Eye (tissue), 1 donor: ENCODE results near the gene MED29.

Experiments used
- DNase-seq: peaks from one replicate; pipeline ENCODE4 v3.0.0-alpha.2; 2015

The MED29 gene, protein sequence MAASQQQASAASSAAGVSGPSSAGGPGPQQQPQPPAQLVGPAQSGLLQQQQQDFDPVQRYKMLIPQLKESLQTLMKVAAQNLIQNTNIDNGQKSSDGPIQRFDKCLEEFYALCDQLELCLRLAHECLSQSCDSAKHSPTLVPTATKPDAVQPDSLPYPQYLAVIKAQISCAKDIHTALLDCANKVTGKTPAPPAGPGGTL

GRCh38 chr19:39390751-39391437 lies at the start of gene MED29, which contains the start of gene PAF1:
TSS of gene MED29 (plus strand) at chr19:39391378. CDS start at chr19:39391423, 45 bp downstream.
TSS of gene PAF1 (minus strand) at chr19:39391106. CDS start at chr19:39390864, 242 bp downstream.
- peak; percentile 100 for DNase-seq

DNA sequence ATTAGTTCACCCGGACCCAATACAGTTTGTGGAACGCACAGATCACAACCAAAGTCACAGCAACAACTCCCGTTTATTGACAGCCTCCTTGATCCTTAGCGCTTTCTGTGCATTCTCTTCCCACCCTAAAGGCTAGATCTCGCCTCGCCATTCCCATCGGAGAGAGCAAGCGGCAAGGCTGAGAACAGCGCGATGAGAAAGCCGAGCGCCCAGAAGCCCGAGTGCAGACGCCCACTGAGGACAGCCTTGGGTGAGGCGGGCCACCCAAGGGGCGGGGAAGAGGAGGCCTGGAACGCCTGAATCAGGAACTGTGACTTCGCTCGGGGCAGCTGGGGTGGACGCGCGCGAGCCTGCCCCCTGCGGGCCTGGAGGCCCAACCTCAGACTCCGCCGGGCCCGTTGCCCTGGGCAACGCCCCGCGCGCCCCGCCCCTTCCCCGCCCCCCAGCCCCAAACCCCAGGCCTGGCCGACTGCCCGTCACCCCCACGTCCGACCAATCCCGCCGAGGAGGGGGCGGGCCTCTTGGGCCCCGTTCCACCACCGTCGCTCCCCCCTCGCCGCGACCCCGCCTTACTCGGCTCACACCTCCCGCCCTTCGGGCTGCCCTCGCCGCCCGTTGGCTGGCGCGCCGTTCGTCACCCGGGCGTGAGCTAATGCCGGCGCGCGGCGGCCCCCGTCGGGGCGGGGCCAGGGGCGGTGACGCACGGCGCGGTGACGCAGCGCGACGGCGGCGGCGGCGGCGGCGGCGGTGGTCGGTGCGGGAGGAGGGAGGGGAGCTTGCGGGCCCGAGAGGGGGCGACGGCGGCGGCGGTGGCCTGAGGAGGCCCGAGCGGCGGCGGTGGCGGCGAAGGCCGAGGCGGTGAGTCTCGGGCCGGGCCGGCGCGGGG lies 49.2 kb upstream of the MED29 start, which contains the start of gene SAMD4B:
TSS of gene SAMD4B (plus strand) at position 703 of the 886 bp plus-strand sequence. CDS start 14,473 bp downstream, outside the sequence.
- DNase-seq: peak; percentile 99

DNA sequence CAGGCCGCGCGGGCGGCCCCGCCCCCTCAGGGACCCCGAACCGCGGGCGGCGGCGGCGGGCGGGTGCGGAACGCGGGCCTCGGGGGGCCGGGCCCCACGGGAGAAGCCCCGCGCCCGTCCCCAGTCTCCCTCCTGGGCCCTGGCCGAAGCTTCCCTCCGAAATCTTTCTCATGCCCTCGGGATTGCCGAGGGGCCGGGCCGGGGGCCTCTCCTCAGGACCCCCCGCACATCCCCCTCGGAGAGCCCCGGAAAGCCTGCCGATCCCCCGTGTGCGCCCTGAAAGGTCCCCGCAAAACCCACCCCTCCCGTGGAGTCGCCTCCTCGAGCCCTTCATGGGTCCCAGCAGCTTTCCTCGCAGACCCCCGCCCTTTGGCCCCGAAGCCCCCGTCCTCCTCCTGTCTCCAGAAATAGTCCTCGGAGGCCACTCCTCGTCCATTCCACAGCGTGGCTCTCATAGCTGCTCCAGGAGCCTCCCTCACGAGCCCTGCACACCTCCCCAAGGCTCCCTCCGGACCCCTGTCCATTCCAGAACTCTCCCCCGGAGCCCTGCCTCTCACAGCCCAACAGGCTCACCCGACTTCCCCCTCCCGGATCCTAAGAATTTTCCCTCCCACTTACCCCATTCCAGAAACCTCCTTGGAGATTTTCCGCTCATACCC lies 48.4 kb upstream of the MED29 start:
- DNase-seq: peak; percentile 50

GRCh38 chr19:39345956-39346355 lies 45.2 kb upstream of the MED29 start:
- DNase-seq: no peak

GRCh38 chr19:39347332-39348164 lies 43.6 kb upstream of the MED29 start:
- no peak for DNase-seq

DNA sequence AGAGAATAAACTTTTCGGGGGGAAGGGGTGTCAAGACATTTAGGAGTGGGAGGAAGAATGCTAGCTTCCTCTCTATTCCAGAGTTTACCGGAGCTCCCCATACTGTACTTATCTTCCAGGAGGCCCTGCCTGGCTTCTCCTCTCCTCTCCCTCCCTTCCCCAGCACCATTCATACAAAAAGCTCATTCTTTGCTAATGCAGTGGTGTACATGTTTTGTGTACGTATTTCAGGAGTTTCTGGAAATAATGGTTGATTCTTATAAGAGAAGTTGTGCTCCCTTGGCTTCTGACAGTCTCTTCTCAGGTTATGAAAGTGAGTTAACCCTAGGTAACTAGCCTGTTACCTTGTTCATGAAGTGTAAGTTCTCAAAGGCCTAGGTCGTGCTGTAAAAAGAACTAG lies 41.9 kb upstream of the MED29 start:
- no peak for DNase-seq

DNA sequence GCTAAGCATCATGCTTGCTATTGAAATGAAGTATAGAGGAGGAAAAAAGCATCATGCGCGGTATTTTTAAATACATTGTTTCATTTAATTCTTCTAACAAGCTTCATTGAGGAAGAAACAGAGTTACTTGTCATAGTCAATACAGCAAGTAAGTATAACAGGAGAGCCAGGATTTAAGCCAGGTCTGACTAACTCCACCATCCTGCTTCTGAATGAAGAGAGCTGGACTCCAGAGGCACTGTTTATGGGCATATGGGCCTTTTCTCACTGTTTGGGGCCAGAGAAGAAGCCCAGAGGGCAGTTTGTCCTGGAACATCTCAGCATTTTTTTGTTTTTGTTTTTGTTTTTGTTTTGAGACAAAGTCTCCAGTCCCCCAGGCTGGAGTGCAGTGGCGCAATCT lies 41.0 kb upstream of the MED29 start:
- no peak for DNase-seq

DNA sequence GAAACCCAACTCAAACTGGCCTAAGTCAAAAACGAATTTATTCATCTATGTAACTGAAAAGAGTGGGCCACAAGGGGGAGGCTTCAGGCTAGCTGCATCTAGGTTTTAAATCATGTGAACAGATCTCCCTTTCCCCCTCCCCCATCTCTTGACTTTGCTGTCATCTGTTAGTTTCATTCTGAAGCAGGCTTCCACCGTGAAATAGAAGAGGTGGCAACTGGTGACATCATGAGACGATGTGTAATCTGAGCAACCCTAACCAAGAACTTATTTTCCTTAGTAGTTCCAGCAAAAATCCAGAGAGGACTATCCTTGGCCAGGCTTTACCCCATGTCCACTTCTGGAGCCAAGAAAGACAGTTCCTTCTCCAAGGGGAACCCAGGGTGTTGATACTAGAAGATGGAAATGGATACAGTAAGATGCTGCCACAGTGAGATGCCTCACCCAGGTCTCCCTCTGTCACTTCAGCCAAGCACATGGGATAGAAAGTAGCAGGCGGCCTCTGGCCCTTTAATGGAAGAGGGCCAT lies 39.6 kb upstream of the MED29 start:
- no peak for DNase-seq

DNA sequence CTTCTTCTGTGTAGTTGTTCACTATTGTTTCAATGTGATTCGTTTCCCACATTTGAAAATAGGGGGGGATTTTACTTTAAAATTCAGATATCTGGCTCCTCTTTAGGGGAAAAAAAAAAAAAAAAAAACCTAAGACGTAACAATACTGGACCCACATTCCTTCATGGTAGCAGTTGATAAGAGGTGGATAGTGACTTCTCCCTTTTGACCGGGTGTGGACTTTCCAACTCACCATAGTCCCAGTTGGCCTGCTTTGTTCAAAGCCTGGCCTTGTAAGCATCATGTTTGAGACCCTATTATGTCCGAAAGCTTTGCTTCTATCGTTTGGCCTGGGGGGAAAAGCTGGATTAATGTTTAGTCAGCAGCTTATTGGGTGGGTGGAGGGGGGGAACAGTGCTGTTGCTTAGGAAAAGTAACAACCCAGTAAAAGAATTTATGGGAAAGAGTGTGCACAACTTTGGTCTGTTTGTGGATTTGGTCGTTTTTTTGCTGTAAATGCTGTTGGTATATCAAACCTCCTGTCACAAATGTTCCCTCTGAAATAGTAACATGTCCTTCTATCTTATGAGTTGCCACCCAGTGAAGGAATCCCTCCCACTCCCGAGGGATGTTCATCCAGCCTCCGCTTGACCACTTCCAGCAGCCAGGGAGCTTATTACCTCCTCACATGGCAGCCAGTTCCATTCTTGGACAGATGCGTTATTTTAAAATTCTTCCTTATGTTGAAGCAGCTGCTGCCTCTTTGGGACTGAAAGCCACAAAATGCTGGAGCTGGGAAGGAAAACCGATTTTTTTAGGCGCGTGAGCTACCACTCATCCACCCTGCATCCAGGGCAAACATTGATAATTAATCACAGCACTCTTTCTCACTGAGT lies 38.6 kb upstream of the MED29 start:
- DNase-seq: no peak

DNA sequence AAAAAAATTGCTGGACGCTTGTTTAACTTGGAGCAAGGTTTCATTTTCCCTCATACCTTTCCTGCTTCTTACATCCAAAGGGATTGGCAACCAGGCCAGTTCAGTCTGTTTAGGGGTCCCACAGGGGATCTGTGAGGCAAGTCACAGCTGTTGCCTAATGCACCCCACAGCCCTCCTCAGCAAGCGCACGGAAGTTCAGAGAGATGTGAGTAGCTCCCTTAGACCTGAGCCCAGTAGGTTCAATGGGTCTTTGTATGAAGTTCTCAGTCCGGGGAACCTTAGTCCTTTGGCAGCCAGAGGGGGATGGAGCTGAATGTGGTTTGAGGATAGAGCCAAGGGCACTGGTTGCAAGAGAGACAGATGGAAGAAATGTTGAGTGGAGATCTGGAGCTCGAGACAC lies 35.9 kb upstream of the MED29 start:
- DNase-seq: no peak

- DNase-seq: no peak
Measured at GRCh38 chr19:39356073-39356472, 35.1 kb upstream of the MED29 start.

- no peak for DNase-seq
Measured at GRCh38 chr19:39356647-39357046, 34.5 kb upstream of the MED29 start.

DNA sequence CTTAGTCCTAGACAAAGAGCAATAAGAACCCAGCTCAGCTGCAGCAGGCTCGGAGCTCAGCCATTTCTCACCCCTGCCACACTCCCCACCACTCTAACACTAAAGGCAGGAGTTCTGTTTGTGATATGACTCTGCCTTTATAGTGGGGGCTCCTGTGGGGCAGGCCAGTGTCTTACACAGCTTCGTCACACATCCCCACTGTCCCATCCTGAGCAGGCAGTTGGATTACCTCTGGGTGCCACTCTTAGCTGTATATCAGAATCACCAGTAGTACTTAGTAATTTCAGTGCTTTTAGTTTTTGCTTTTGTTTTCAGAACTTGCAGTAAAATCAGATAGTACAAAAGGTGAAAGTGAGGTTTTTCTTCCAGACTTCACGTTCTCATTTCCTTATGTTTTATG lies 32.2 kb upstream of the MED29 start:
- DNase-seq: no peak

DNA sequence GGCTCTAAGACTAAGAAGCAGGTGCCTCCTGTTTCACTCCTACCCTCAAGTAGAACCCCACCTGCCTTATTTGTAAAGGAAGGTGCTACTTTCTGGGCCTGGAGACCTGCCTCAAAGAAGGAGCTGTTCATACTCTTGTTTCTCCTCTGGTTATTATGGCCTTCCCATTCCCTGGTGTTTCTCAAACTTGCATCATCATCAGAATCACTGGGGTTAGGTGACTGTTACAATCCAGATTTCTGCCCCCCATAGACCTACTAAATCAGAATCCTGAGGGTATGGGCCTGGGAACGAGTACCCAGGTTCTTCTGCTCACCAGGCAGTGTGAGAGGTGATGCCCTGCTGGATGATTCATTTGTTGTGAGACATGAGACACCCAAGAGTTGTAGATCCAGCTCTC lies 30.6 kb upstream of the MED29 start:
- no peak for DNase-seq

- DNase-seq: no peak
Measured at GRCh38 chr19:39362682-39363657, 28.2 kb upstream of the MED29 start.

- no peak for DNase-seq
Measured at GRCh38 chr19:39363901-39364457, 27.2 kb upstream of the MED29 start.

GRCh38 chr19:39365531-39365930 lies 25.6 kb upstream of the MED29 start:
- no peak for DNase-seq

DNA sequence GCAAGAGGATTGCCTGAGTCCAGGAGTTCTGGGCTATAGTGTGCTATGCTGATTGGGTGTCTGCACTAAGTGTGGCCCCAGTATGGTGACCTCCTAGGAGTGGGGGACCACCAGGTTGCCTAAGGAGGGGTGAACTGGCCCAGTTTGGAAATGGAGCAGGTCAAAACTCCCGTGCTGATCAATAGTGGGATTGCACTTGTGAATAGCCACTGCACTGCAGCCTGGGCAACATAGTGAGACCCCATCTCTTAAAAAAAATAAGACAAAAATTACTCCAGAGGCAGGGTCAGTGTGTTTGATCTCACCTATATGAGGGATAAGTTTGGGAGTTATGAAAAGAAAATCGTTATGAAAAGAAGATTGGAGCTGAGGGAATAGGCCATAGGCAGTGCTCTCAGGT lies 22.0 kb upstream of the MED29 start:
- DNase-seq: no peak

DNA sequence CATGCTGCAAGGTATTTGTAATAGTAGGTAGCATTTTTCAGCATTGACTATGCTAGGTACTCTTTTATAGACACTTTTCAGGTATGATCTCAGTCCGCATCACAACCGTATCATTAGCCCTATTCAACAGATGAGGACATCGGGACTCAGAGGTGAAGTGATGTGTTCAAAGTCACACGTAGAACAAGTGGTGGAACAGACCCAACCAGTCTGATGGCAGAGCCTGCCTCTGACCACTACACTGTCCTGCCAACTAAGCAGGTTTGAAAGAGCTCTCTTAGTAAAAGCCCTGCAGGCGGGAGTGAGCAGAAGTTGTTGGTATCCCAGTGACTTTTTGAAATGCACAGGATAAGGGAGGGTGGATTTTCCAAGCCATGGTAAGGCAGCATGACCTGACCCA lies 20.4 kb upstream of the MED29 start:
- no peak for DNase-seq
